K562 (cell line): Measurements from ENCODE around the gene RAD1. TPM values are rescaled to one million over a fixed set of nuclear protein-coding genes. Genes with fewer than 3 reads are reported as not detected.

ENCODE experiments used
- CTBP1 ChIP-seq: fragments of 450-650 bp; IDR thresholded peaks from 2 replicates; pipeline ENCODE4 v1.6.1; 2016; ENCODE audit warnings: borderline replicate concordance
- IFI16 ChIP-seq: fragments of 250-450 bp; sonication (Bioruptor Pico); IDR thresholded peaks from 2 replicates; pipeline ENCODE4 v2.1.2; 2022; ENCODE audit warnings: mild to moderate bottlenecking, inconsistent platforms
- POLR2G ChIP-seq: fragments of 200-400 bp; formaldehyde crosslinking; IDR thresholded peaks from 2 replicates; pipeline ENCODE4 v1.6.1; 2017; ENCODE audit warnings: low read depth, mild to moderate bottlenecking, antibody characterized with exemption, low read length, moderate library complexity
- PTRF ChIP-seq: fragments of 450-650 bp; IDR thresholded peaks from 2 replicates; pipeline ENCODE4 v1.6.1; 2016; ENCODE audit warnings: mild to moderate bottlenecking, missing genetic modification characterization, missing compliant biosample characterization
- RREB1 ChIP-seq: fragments of 250-450 bp; sonication (Bioruptor Pico); IDR thresholded peaks from 2 replicates; pipeline ENCODE4 v1.4.0; 2020
- SPI1 ChIP-seq: IDR thresholded peaks from 2 replicates; pipeline ENCODE4 v1.6.1; 2011; ENCODE audit warnings: low read depth, low read length, control low read depth, borderline replicate concordance
- TARDBP ChIP-seq: fragments of 450-650 bp; IDR thresholded peaks from 2 replicates; pipeline ENCODE4 v1.6.1; 2016
- XRCC4 ChIP-seq: IDR thresholded peaks from one replicate; pipeline ENCODE4 v1.6.1; 2011; ENCODE audit not compliant: insufficient read depth, insufficient read length; ENCODE audit errors: extremely low read depth
- ZBTB43 ChIP-seq: sonication (generic); formaldehyde crosslinking; IDR thresholded peaks from 2 replicates; pipeline ENCODE4 v1.8.0; 2023; ENCODE audit warnings: mild to moderate bottlenecking, missing genetic modification reagents
- ZBTB7A ChIP-seq: IDR thresholded peaks from 2 replicates; pipeline ENCODE4 v1.6.1; 2011; ENCODE audit warnings: low read depth, mild to moderate bottlenecking, low read length, moderate library complexity, borderline replicate concordance; ENCODE audit not compliant: control insufficient read depth
- polyA plus RNA-seq, 8 experiments: library from polyadenylated mRNA; depleted of rRNA in 4 of 8; stranded (reverse) in 5 of 8; unstranded in 3 of 8; fragments of >200 nt; fragmentation: Nextera tagmentation in 2 of 8; fragmentation: Illumina TruSeq in 1 of 8; extraction: Ambion mirVana in 2 of 8; extraction: Trizol in 1 of 8; gene quantifications; 2 replicates each; pipeline versions ENCODE4 v1.2.1 to v1.2.3, GENCODE V29; 2011 to 2014; ENCODE audit warnings: inconsistent platforms in 1 of 8, missing spikeins in 1 of 8
- total RNA-seq, 7 experiments: library from RNA; depleted of rRNA in 6 of 7; stranded (reverse); fragments of >200 nt in 6 of 7; fragmentation: Illumina TruSeq in 2 of 7; extraction: Trizol in 2 of 7; gene quantifications; 2 replicates each; pipeline versions ENCODE4 v1.2.1 to v1.2.3, GENCODE V29; 2011 to 2021; ENCODE audit warnings: low replicate concordance in 1 of 7
- TF ChIP-seq, protein P1 (sequence below), 2 experiments: fragments of 150-350 bp in 1 of 2; IDR thresholded peaks; 2 replicates each; pipeline ENCODE4 v1.6.1; 2012 to 2016; ENCODE audit warnings: low read depth in 2 of 2, low read length in 2 of 2, mild to moderate bottlenecking in 1 of 2, moderate library complexity in 1 of 2
- TF ChIP-seq, protein P2 (sequence below): fragments of 450-650 bp; formaldehyde crosslinking; IDR thresholded peaks from 2 replicates; pipeline ENCODE4 v1.4.0; 2022; ENCODE audit warnings: mild to moderate bottlenecking, moderate library complexity
- TF ChIP-seq, protein P3 (sequence below): fragments of 450-650 bp; formaldehyde crosslinking; IDR thresholded peaks from 2 replicates; pipeline ENCODE4 v1.4.0; 2020; ENCODE audit warnings: mild to moderate bottlenecking, moderate library complexity

RAD1 gene
- total and polyA plus RNA-seq, 9 of the 15 experiments (the other 6 are each of a cell fraction or from before 2014, with no cell fraction given): 44.5 to 148 (median 60.8) TPM

DNA sequence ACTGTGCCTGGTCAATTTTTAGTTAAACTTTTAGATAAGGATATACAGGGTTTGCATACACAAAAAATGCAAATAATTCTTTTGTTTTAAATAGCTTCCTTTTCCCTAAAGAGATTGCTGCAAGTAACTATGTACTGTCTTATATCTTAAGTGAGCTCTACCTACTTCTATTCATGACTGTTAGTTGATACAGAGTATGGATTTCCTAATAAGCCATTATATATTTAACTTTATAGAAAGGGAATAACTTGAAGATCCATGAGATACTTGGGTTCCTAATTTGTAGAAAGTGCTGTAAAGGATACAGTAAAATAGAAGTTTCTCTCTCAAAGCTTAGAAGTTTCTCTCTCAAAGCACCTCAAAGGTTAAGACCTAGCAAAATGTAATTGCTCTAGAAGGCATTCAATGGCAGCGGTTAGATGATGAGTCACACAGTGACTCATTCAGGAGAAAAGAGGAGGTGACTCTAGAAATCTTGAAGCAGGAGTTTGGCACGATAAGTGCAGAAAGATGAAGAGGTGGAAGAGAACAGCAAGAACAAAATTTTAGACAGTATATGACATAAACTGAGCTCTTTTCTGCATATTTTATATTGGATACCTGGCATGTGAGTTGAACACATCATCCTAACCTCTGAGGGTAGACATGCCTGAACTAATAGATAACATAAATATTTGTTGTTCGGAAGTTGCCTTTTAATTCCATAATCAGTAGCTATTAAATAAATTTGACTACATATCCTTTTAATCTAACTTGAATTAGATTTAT lies 8.6 kb upstream of the RAD1 start (continued):
- TF ChIP-seq RREB1 (CRISPR knock-in tag): no peak
- no peak for TF ChIP-seq IFI16 (CRISPR knock-in tag)
- TF ChIP-seq, protein P1, sequence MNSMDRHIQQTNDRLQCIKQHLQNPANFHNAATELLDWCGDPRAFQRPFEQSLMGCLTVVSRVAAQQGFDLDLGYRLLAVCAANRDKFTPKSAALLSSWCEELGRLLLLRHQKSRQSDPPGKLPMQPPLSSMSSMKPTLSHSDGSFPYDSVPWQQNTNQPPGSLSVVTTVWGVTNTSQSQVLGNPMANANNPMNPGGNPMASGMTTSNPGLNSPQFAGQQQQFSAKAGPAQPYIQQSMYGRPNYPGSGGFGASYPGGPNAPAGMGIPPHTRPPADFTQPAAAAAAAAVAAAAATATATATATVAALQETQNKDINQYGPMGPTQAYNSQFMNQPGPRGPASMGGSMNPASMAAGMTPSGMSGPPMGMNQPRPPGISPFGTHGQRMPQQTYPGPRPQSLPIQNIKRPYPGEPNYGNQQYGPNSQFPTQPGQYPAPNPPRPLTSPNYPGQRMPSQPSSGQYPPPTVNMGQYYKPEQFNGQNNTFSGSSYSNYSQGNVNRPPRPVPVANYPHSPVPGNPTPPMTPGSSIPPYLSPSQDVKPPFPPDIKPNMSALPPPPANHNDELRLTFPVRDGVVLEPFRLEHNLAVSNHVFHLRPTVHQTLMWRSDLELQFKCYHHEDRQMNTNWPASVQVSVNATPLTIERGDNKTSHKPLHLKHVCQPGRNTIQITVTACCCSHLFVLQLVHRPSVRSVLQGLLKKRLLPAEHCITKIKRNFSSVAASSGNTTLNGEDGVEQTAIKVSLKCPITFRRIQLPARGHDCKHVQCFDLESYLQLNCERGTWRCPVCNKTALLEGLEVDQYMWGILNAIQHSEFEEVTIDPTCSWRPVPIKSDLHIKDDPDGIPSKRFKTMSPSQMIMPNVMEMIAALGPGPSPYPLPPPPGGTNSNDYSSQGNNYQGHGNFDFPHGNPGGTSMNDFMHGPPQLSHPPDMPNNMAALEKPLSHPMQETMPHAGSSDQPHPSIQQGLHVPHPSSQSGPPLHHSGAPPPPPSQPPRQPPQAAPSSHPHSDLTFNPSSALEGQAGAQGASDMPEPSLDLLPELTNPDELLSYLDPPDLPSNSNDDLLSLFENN (IDR thresholded peaks at IDR 0.05; ENCODE audit: low read depth in 2 of 2, low read length in 2 of 2): no peak
- TF ChIP-seq, protein P2, sequence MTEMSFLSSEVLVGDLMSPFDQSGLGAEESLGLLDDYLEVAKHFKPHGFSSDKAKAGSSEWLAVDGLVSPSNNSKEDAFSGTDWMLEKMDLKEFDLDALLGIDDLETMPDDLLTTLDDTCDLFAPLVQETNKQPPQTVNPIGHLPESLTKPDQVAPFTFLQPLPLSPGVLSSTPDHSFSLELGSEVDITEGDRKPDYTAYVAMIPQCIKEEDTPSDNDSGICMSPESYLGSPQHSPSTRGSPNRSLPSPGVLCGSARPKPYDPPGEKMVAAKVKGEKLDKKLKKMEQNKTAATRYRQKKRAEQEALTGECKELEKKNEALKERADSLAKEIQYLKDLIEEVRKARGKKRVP (CRISPR knock-in tag): no peak
- no peak for TF ChIP-seq SPI1
- no peak for TF ChIP-seq ZBTB7A
- TF ChIP-seq, protein P3, sequence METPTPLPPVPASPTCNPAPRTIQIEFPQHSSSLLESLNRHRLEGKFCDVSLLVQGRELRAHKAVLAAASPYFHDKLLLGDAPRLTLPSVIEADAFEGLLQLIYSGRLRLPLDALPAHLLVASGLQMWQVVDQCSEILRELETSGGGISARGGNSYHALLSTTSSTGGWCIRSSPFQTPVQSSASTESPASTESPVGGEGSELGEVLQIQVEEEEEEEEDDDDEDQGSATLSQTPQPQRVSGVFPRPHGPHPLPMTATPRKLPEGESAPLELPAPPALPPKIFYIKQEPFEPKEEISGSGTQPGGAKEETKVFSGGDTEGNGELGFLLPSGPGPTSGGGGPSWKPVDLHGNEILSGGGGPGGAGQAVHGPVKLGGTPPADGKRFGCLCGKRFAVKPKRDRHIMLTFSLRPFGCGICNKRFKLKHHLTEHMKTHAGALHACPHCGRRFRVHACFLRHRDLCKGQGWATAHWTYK (CRISPR knock-in tag): no peak
- TF ChIP-seq POLR2G: no peak
- no peak for TF ChIP-seq ZBTB43 (CRISPR knock-in tag)
- no peak for TF ChIP-seq TARDBP
- TF ChIP-seq CTBP1: peak; percentile 61; the same call in 1 of the 2 replicates
- no peak for TF ChIP-seq XRCC4
- TF ChIP-seq PTRF: no peak
